ENCODE results near the gene MED26.

- TF ChIP-seq, protein P1, sequence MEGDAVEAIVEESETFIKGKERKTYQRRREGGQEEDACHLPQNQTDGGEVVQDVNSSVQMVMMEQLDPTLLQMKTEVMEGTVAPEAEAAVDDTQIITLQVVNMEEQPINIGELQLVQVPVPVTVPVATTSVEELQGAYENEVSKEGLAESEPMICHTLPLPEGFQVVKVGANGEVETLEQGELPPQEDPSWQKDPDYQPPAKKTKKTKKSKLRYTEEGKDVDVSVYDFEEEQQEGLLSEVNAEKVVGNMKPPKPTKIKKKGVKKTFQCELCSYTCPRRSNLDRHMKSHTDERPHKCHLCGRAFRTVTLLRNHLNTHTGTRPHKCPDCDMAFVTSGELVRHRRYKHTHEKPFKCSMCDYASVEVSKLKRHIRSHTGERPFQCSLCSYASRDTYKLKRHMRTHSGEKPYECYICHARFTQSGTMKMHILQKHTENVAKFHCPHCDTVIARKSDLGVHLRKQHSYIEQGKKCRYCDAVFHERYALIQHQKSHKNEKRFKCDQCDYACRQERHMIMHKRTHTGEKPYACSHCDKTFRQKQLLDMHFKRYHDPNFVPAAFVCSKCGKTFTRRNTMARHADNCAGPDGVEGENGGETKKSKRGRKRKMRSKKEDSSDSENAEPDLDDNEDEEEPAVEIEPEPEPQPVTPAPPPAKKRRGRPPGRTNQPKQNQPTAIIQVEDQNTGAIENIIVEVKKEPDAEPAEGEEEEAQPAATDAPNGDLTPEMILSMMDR (CRISPR knock-in tag; IDR thresholded peaks at IDR 0.05), result no peak
- TF ChIP-seq, protein P2, sequence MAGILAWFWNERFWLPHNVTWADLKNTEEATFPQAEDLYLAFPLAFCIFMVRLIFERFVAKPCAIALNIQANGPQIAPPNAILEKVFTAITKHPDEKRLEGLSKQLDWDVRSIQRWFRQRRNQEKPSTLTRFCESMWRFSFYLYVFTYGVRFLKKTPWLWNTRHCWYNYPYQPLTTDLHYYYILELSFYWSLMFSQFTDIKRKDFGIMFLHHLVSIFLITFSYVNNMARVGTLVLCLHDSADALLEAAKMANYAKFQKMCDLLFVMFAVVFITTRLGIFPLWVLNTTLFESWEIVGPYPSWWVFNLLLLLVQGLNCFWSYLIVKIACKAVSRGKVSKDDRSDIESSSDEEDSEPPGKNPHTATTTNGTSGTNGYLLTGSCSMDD (CRISPR knock-in tag; IDR thresholded peaks at IDR 0.05), result no peak
- TF ChIP-seq RNF2 (conservative IDR thresholded peaks at IDR 0.05; ENCODE audit: low read depth) (no peak), KLF11 (CRISPR knock-in tag; IDR thresholded peaks at IDR 0.05) (no peak), ZFP82 (CRISPR knock-in tag; IDR thresholded peaks at IDR 0.05; ENCODE audit: borderline replicate concordance) (no peak), CAMTA2 (CRISPR knock-in tag; IDR thresholded peaks at IDR 0.05; ENCODE audit: borderline replicate concordance) (no peak), TARDBP (CRISPR knock-in tag; IDR thresholded peaks at IDR 0.05) (no peak), SNRNP70 (IDR thresholded peaks at IDR 0.05; ENCODE audit: low read depth, low read length) (no peak)
Measured at GRCh38 chr19:16660763-16661479, 32.9 kb upstream of the MED26 start, which contains the start of gene TMEM38A.
